Measurements from ENCODE around the gene TBC1D24. TPM values are rescaled to one million over a fixed set of nuclear protein-coding genes. Genes with fewer than 3 reads are reported as not detected.

Gene TBC1D24
- total and polyA plus RNA-seq, 9 of the 15 experiments (the other 6 are each of a cell fraction or from before 2014, with no cell fraction given) = 1.7 to 22.6 (median 7.2) TPM

- Histone ChIP-seq H3K9ac (ENCODE audit: insufficient read depth in 1 of 2, low read depth in 2 of 2, low read length in 2 of 2) (peak overlapping the region in 1 of 2 experiments; percentile 86; a peak in 2 of 4 replicates), H3K36me3 (ENCODE audit: control insufficient read depth, insufficient read depth, low read length) (peaks cover 46% of the 10 kb centered on the region; the same call in 2 of the 3 replicates), H4K20me1 (replicated peaks; ENCODE audit: control insufficient read depth, insufficient read depth, low read length) (peaks cover 5% of the 10 kb centered on the region; the same call in 1 of the 2 replicates), H3K9me1 (ENCODE audit: control insufficient read depth, insufficient read depth, low read length) (no peaks in the 10 kb centered on the region), H3K4me3 (no peak overlapping the region), H3K27me3 (ENCODE audit: control insufficient read depth in 2 of 2, insufficient read depth in 2 of 2, low read length in 2 of 2) (no peaks in the 10 kb centered on the region), H3K4me2 (ENCODE audit: insufficient read depth, low read length) (no peak overlapping the region), H2AFZ (ENCODE audit: low read depth, low read length) (no peak overlapping the region), H3K4me1 (replicated peaks in 1 of 2; ENCODE audit: control insufficient read depth in 2 of 2, insufficient read depth in 2 of 2, low read length in 2 of 2) (peaks cover 53 to 97% of the 10 kb centered on the region in 2 experiments), H3K9me3 (replicated peaks; ENCODE audit: control insufficient read depth, insufficient read depth, low read depth, low read length) (no peaks in the 10 kb centered on the region), H3K79me2 (ENCODE audit: control insufficient read depth, insufficient read depth, low read length) (peaks cover 97% of the 10 kb centered on the region), H3K27ac (ENCODE audit: extremely low read depth, low read depth, low read length) (no peak overlapping the region)
- in situ Hi-C loops (cut with MboI) (no loop called here), intact Hi-C loops (cut with micrococcal nuclease) (no loop called here)
- 87% methylated on average over 14 of the region's 32 CpGs for WGBS (ENCODE audit: insufficient coverage, low coverage, missing lambda C conversion rate)
- ChIA-PET CTCF (ENCODE audit: low intra/inter-chr PET ratio) (no interaction called here), POLR2A (interaction anchor here (0.6 to 1.9 kb wide), 5 partner anchors 9 to 56 kb away, joined by 3 to 10 read pairs (median 4); partner anchors contain the start of gene TEDC2)
- FAIRE-seq = no peak
- no peak for ATAC-seq
- BruUV-seq (replicated peaks) = no TSS peak
- peak in 2 of 4 experiments; percentile 36 to 39 for DNase-seq (ENCODE audit: extremely low read depth in 1 of 4, low spot score in 3 of 4)
- 0 out of 2 replicates have a peak, but pooled peaks have one; percentile 16 for TF ChIP-seq CXXC5 (CRISPR knock-in tag; IDR thresholded peaks at IDR 0.05)
- TF ChIP-seq, protein P1, sequence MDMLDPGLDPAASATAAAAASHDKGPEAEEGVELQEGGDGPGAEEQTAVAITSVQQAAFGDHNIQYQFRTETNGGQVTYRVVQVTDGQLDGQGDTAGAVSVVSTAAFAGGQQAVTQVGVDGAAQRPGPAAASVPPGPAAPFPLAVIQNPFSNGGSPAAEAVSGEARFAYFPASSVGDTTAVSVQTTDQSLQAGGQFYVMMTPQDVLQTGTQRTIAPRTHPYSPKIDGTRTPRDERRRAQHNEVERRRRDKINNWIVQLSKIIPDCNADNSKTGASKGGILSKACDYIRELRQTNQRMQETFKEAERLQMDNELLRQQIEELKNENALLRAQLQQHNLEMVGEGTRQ (CRISPR knock-in tag; IDR thresholded peaks at IDR 0.05) = no peak
- TF ChIP-seq, protein P2, sequence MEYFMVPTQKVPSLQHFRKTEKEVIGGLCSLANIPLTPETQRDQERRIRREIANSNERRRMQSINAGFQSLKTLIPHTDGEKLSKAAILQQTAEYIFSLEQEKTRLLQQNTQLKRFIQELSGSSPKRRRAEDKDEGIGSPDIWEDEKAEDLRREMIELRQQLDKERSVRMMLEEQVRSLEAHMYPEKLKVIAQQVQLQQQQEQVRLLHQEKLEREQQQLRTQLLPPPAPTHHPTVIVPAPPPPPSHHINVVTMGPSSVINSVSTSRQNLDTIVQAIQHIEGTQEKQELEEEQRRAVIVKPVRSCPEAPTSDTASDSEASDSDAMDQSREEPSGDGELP (CRISPR knock-in tag; IDR thresholded peaks at IDR 0.05; ENCODE audit: borderline replicate concordance) = peak; percentile 16; the same call in 1 of the 2 replicates
- TF ChIP-seq, protein P3, sequence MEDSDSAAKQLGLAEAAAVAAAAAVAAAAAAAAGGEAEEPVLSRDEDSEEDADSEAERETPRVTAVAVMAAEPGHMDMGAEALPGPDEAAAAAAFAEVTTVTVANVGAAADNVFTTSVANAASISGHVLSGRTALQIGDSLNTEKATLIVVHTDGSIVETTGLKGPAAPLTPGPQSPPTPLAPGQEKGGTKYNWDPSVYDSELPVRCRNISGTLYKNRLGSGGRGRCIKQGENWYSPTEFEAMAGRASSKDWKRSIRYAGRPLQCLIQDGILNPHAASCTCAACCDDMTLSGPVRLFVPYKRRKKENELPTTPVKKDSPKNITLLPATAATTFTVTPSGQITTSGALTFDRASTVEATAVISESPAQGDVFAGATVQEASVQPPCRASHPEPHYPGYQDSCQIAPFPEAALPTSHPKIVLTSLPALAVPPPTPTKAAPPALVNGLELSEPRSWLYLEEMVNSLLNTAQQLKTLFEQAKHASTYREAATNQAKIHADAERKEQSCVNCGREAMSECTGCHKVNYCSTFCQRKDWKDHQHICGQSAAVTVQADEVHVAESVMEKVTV (CRISPR knock-in tag; IDR thresholded peaks at IDR 0.05) = no peak
- no peak for TF ChIP-seq GABPB1 (CRISPR knock-in tag; IDR thresholded peaks at IDR 0.05)
- TF ChIP-seq, protein P4, sequence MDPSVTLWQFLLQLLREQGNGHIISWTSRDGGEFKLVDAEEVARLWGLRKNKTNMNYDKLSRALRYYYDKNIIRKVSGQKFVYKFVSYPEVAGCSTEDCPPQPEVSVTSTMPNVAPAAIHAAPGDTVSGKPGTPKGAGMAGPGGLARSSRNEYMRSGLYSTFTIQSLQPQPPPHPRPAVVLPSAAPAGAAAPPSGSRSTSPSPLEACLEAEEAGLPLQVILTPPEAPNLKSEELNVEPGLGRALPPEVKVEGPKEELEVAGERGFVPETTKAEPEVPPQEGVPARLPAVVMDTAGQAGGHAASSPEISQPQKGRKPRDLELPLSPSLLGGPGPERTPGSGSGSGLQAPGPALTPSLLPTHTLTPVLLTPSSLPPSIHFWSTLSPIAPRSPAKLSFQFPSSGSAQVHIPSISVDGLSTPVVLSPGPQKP (CRISPR knock-in tag; IDR thresholded peaks at IDR 0.05) = no peak
- TF ChIP-seq, protein P5, sequence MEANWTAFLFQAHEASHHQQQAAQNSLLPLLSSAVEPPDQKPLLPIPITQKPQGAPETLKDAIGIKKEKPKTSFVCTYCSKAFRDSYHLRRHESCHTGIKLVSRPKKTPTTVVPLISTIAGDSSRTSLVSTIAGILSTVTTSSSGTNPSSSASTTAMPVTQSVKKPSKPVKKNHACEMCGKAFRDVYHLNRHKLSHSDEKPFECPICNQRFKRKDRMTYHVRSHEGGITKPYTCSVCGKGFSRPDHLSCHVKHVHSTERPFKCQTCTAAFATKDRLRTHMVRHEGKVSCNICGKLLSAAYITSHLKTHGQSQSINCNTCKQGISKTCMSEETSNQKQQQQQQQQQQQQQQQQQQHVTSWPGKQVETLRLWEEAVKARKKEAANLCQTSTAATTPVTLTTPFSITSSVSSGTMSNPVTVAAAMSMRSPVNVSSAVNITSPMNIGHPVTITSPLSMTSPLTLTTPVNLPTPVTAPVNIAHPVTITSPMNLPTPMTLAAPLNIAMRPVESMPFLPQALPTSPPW (CRISPR knock-in tag; IDR thresholded peaks at IDR 0.05) = no peak
- TF ChIP-seq ZNF253 (CRISPR knock-in tag; conservative IDR thresholded peaks at IDR 0.05) = no peak
- no peak for TF ChIP-seq SRSF1 (IDR thresholded peaks at IDR 0.05; ENCODE audit: low read depth, low read length)
- TF ChIP-seq GATAD2B (IDR thresholded peaks at IDR 0.05; ENCODE audit: borderline replicate concordance) = no peak
- peak; percentile 90 for TF ChIP-seq ZBTB33 (CRISPR knock-in tag; IDR thresholded peaks at IDR 0.05)
- TF ChIP-seq RBFOX2 (IDR thresholded peaks at IDR 0.05; ENCODE audit: low read depth, low read length) = peak; percentile 30; the same call in 1 of the 2 replicates
Measured at GRCh38 chr16:2482708-2483534, 8.0 kb downstream of the TBC1D24 start.
